GM10266 (cell line): ENCODE results near the gene ZNG1A.
"Not testable (repeated sequence)": the region's sequence is repeated elsewhere in the genome, so short reads cannot be mapped to it uniquely, and the experiment has no call there.

ENCODE experiments used
- DNase-seq: peaks from one replicate; pipeline ENCODE4 v3.0.0; 2012; ENCODE audit errors: extremely low spot score
- CTCF ChIP-seq: IDR thresholded peaks from 2 replicates; pipeline ENCODE4 v1.5.1; 2012; ENCODE audit warnings: mild to moderate bottlenecking, low read depth; ENCODE audit not compliant: control insufficient read depth, insufficient read depth; ENCODE audit errors: missing control alignments

ZNG1A gene

DNA sequence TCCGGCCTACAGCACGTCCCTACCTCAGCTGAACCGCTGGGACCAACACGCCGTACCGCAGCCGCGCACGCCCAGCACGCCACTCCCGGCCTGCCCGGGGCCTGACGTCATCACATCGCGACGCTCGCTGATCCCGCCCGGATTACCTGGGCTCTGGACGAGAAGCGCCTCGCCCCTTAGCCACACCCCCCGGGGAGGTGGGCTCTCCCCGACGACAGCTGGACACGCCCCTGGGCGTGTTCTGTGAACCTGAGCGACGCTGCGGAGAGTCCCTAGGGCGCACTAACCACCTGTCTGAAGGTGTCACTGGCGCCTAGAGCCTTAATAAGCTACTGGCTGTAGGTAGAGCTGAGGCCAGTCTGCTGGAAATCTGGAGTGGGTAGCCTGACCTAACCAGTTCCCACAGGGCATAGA is at the start of gene ZNG1A:
Gene ZNG1A (minus strand): TSS at position 87 of the 414 bp plus-strand sequence. CDS start 87 bp downstream, outside the sequence.
- not testable (repeated sequence) for DNase-seq

DNA sequence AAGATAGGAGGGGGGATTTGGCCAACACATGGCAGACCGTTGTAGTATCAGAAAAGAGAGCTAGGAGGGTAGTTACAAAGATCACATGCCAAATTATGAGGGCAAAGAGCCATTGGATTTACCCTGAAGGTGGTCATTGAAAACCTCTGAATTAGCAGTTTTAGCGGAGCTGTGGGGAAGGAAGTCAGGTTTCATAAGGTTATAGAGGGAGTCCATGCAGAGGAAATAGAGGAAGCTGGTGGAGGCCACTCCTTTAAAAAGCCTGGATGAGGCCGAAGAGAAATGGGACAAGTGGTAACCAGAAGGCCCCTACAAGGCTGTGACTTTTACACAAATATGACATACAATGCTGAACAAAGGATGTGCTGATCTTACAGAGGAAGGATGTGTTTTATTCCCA is 49.0 kb upstream of the ZNG1A start:
- TF ChIP-seq CTCF, result no peak
- no peak for DNase-seq

GRCh38 chr9:224582-225520 is 46.0 kb upstream of the ZNG1A start:
- no peak for TF ChIP-seq CTCF
- no peak for DNase-seq

DNA sequence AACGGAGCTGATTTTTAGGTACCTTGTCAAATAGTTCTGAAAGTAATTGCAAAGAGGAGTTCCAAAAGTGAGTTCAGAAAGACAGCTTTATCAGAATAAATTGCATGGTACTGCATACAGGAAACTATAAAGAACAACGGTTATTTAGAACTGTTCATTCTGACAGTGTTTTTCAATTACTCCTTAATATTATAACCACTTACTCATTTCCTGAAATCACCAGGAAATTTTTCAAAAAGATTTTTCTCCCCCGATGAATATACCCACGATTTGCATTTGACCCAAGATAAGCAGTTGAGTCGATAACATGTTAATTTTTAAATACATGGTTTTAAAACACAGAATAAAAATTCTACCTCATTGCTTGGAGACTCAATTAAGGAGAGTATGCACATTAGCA is 45.2 kb upstream of the ZNG1A start:
- DNase-seq, result no peak
- no peak for TF ChIP-seq CTCF

DNA sequence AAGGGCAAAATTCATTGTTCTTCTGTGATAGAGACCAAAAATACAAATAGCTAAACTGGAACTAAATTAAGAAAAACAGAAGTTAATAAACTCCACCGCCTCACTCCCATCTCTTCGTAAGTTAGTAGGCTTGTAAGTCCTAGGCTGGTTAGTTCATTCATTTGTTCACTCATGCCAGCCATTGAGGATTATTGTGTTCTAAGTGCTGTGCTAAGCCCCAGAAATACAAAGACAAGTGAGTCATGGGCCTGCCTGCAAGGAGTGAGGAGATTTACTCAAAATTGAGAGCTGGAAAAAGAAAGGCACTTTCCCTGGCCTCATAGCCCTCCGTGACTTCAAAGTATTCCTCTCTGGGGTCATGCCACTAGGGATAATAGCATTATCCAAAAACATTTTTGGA is 44.3 kb upstream of the ZNG1A start:
- no peak for TF ChIP-seq CTCF
- DNase-seq, result no peak

DNA sequence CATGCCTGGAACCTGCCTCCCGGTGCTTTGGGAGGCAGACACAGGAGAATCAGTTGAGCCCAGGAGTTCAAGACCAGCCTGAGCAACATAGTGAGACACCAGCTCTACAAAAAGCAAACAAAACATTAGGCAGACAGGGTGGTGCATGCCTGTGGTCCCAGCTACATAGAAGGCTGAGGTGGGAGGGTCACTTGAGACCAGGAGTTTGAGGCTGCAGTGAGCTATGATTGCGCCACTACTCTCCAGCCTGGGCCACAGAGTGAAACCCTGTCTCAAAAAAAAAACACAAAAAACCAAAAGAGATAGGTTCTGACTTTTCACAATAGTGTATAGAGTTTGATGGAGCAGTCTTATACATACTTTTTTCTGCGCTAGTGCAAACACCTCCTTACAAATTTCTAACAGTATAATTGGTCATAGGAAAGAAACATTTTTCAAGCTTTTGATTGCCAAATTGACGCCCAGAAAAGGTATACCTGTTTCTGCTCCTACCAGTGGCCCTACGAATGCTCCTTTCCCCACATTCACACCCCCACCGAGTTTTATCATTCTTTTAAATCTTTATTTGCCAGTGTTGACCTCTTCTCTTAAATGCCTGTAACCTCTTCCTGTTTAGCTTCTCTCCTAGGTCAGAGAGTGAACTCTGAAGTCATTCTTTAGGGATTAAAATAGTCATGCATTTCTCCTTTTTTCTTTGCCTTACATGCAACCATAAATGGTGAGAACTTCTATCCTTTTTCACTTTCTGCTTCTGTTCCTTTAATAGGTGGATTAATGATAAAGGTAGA is 43.3 kb upstream of the ZNG1A start:
- no peak for TF ChIP-seq CTCF
- DNase-seq, result no peak

- no peak for DNase-seq
Observed at GRCh38 chr9:219670-220365, 41.0 kb upstream of the ZNG1A start.

DNA sequence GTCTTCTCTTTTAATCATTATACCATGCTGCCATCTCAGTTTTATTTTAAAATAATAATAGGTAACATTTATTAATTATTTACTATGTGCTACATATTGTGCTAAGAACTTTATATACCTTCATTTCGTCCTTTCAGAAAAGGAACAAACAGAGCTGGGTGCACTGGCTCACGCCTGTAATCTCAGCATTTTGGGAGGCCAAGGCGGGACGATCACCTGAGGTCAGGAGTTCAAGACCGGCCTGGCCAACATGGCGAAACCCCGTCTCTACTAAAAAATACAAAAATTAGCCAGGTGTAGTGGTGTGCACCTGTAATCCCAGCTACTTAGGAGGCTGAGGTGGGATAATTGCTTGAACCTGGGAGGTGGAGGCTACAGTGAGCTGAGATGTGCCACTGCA is 40.2 kb upstream of the ZNG1A start:
- DNase-seq, result not testable (repeated sequence)

More at GRCh38 chr9:219670-220365, 41.0 kb upstream of the ZNG1A start:
- TF ChIP-seq CTCF, result no peak
